HepG2 (cell line): ENCODE results near the gene MFAP2. TPM values are rescaled to one million over a fixed set of nuclear protein-coding genes. Genes with fewer than 3 reads are reported as not detected.

ENCODE experiments used
- ATAC-seq: fragments of 200-7000 bp; cut with Tn5 transposase; 3 replicates; pipeline ENCODE4 v1.9.1; 2020; ENCODE audit warnings: mild to moderate bottlenecking, moderate library complexity
- BruUV-seq: library from RNA; stranded (reverse); fragments of 400-500 nt; replicated peaks from 2 replicates; lab custom pipeline; 2021; lab: Mats Ljungman, UMichigan
- CTCF ChIA-PET: fragments of 300-600 bp; formaldehyde crosslinking; extraction: SDS; loops from one replicate; lab custom pipeline; 2021; ENCODE audit warnings: low total read pairs, inconsistent platforms, low intra/inter-chr PET ratio; lab: Yijun Ruan, JAX
- POLR2A ChIA-PET: fragments of 350-600 bp; sonication (Branson Sonifier 250); formaldehyde crosslinking; loops from one replicate; lab custom pipeline; 2020; ENCODE audit warnings: antibody characterized with exemption, inconsistent platforms; lab: Yijun Ruan, JAX
- DNase-seq: peaks from one replicate; pipeline ENCODE4 v3.0.0-alpha.2; 2015; ENCODE audit warnings: low spot score
- FAIRE-seq: peaks from 3 replicates; lab custom pipeline; 2011; peaks lifted over from hg19 to GRCh38; lab: Jason Lieb, UNC
- H2AFZ ChIP-seq: one replicate; pipeline ENCODE4 v1.6.1; 2011; ENCODE audit warnings: low read length, inconsistent platforms
- H3K27ac ChIP-seq: fragments of 300-600 bp; 3 replicates; pipeline ENCODE4 v1.8.0; 2011; ENCODE audit warnings: mixed run types, mild to moderate bottlenecking, mixed read lengths, low read length, inconsistent platforms; ENCODE audit not compliant: insufficient read depth; ENCODE audit errors: extremely low read length
- H3K27me3 ChIP-seq, 2 experiments: fragments of 200-600 bp in 1 of 2; 2 replicates in 1 of 2; 3 replicates in 1 of 2; pipeline versions ENCODE4 v1.6.0 to v1.8.0; 2011; ENCODE audit warnings: low read length in 2 of 2, mild to moderate bottlenecking in 2 of 2, moderate library complexity in 2 of 2, inconsistent platforms in 1 of 2; ENCODE audit not compliant: insufficient read depth in 2 of 2, control insufficient read depth in 1 of 2
- H3K36me3 ChIP-seq, 2 experiments: fragments of 200-600 bp in 1 of 2; replicated peaks in 1 of 2; 2 replicates in 1 of 2; 3 replicates in 1 of 2; pipeline versions ENCODE4 v1.5.1 to v1.8.0; 2011; ENCODE audit warnings: low read length in 2 of 2, inconsistent platforms in 1 of 2; ENCODE audit not compliant: insufficient read depth in 2 of 2, control insufficient read depth in 1 of 2
- H3K4me1 ChIP-seq: 2 replicates; pipeline ENCODE4 v1.5.1; 2012; ENCODE audit warnings: low read length, inconsistent platforms; ENCODE audit not compliant: insufficient read depth
- H3K4me2 ChIP-seq: 2 replicates; pipeline ENCODE4 v1.6.0; 2011; ENCODE audit warnings: low read depth, low read length, inconsistent platforms
- H3K4me3 ChIP-seq, 3 experiments: fragments of 200-600 bp in 1 of 3; sonication (generic), shearing (Covaris generic) in 1 of 3; replicated peaks in 1 of 3; 2 replicates each; pipeline ENCODE4 v1.5.1; 2011 to 2016; ENCODE audit warnings: low read length in 3 of 3, inconsistent platforms in 2 of 3, low read depth in 2 of 3, mild to moderate bottlenecking in 2 of 3, control low read depth in 1 of 3, mixed read lengths in 1 of 3; ENCODE audit not compliant: insufficient read depth in 1 of 3
- H3K79me2 ChIP-seq: one replicate; pipeline ENCODE4 v1.6.1; 2011; ENCODE audit warnings: low read length, inconsistent platforms; ENCODE audit not compliant: insufficient read depth
- H3K9ac ChIP-seq: 2 replicates; pipeline ENCODE4 v1.6.0; 2011; ENCODE audit warnings: mild to moderate bottlenecking, low read depth, low read length, inconsistent platforms; ENCODE audit not compliant: insufficient read depth
- H3K9me3 ChIP-seq: 2 replicates; pipeline ENCODE4 v1.5.1; 2012; ENCODE audit warnings: mild to moderate bottlenecking, low read length
- H4K20me1 ChIP-seq: 2 replicates; pipeline ENCODE4 v1.6.0; 2011; ENCODE audit warnings: inconsistent platforms, mild to moderate bottlenecking, low read length, moderate library complexity; ENCODE audit not compliant: insufficient read depth
- CERS6 ChIP-seq: sonication (generic); formaldehyde crosslinking; IDR thresholded peaks from 2 replicates; pipeline ENCODE4 v1.5.0; 2020; ENCODE audit warnings: missing genetic modification reagents
- DPF2 ChIP-seq: sonication (generic); formaldehyde crosslinking; IDR thresholded peaks from 2 replicates; pipeline ENCODE4 v1.4.0; 2020; ENCODE audit warnings: mild to moderate bottlenecking, low read depth, missing genetic modification reagents, borderline replicate concordance
- EP300 ChIP-seq, 3 experiments: sonication (generic) in 1 of 3; formaldehyde crosslinking in 1 of 3; IDR thresholded peaks; 2 replicates each; pipeline versions ENCODE4 v1.5.1 to v1.6.1; 2011 to 2020; ENCODE audit warnings: low read depth in 2 of 3, low read length in 2 of 3, borderline replicate concordance in 1 of 3, improper control_type of control experiment in 1 of 3, mild to moderate bottlenecking in 1 of 3, missing genetic modification reagents in 1 of 3, moderate library complexity in 1 of 3
- SMAD3 ChIP-seq: sonication (generic); formaldehyde crosslinking; IDR thresholded peaks from 2 replicates; pipeline ENCODE4 v1.4.0; 2020; ENCODE audit warnings: missing genetic modification reagents
- USF2 ChIP-seq, 2 experiments: sonication (generic) in 1 of 2; formaldehyde crosslinking in 1 of 2; IDR thresholded peaks; 2 replicates each; pipeline versions ENCODE4 v1.5.1 to v1.6.1; 2011 to 2020; ENCODE audit warnings: borderline replicate concordance in 1 of 2, low read depth in 1 of 2, low read length in 1 of 2, mild to moderate bottlenecking in 1 of 2, missing genetic modification reagents in 1 of 2, moderate library complexity in 1 of 2
- ZC3H4 ChIP-seq: sonication (generic); formaldehyde crosslinking; IDR thresholded peaks from 2 replicates; pipeline ENCODE4 v1.4.0; 2020; ENCODE audit warnings: missing genetic modification reagents, borderline replicate concordance
- ZEB1 ChIP-seq: IDR thresholded peaks from 2 replicates; pipeline ENCODE4 v1.6.1; 2012; ENCODE audit warnings: mild to moderate bottlenecking, low read depth, inconsistent platforms; ENCODE audit not compliant: insufficient replicate concordance
- ZNF318 ChIP-seq: sonication (generic); formaldehyde crosslinking; IDR thresholded peaks from 2 replicates; pipeline ENCODE4 v1.4.0; 2020; ENCODE audit warnings: mild to moderate bottlenecking, missing genetic modification reagents
- ZNF782 ChIP-seq: sonication (generic); formaldehyde crosslinking; IDR thresholded peaks from 2 replicates; pipeline ENCODE4 v1.4.0; 2020; ENCODE audit warnings: missing genetic modification reagents, mild to moderate bottlenecking, borderline replicate concordance
- WGBS: methylation state at CpG from one replicate; pipeline ENCODE4 v1.1.6; 2017; ENCODE audit warnings: low lambda C conversion rate; 5-methylcytosine and 5-hydroxymethylcytosine counted together
- in situ Hi-C: cut with HindIII; loops from 2 replicates; pipeline ENCODE4 v1.10.0; 2017; ENCODE audit warnings: low pct_unique_long_range_greater_than_20kb; ENCODE audit not compliant: extremely low pct_ligation_motif_present
- intact Hi-C: fragments of 100-400 bp; cut with micrococcal nuclease; formaldehyde crosslinking; loops from one replicate; pipeline ENCODE4 v1.10.0; 2022; ENCODE audit not compliant: unreplicated experiment
- polyA plus RNA-seq, 8 experiments: library from polyadenylated mRNA; depleted of rRNA in 3 of 8; stranded (reverse) in 7 of 8; unstranded in 1 of 8; fragments of >200 nt; fragmentation: Illumina TruSeq in 4 of 8; extraction: Trizol in 4 of 8; gene quantifications; 2 replicates each; pipeline versions ENCODE4 v1.2.1 to v1.2.3, GENCODE V29; 2011 to 2016; ENCODE audit warnings: low read depth in 4 of 8, missing spikeins in 1 of 8, mixed read lengths in 1 of 8; ENCODE audit not compliant: insufficient read depth in 1 of 8
- total RNA-seq, 5 experiments: library from RNA; depleted of rRNA; stranded (reverse); fragments of >200 nt; fragmentation: Illumina TruSeq; extraction: Trizol; gene quantifications; 2 replicates each; pipeline ENCODE4 v1.2.3, GENCODE V29; 2016; ENCODE audit warnings: low read depth in 1 of 5

Gene MFAP2
- total and polyA plus RNA-seq, 2 of the 13 experiments (the other 11 are each of a cell fraction or from before 2014, with no cell fraction given): 1.1 to 1.4 TPM

- TF ChIP-seq USF2 (IDR thresholded peaks at IDR 0.05; ENCODE audit: low read depth, low read length): no peak
- no peak for TF ChIP-seq USF2 (CRISPR knock-in tag; IDR thresholded peaks at IDR 0.05; ENCODE audit: borderline replicate concordance)
- no peak for TF ChIP-seq SMAD3 (CRISPR knock-in tag)
These were observed 47.5 kb upstream of the MFAP2 start (continued) for GRCh38 chr1:17027900-17028299.

- in situ Hi-C loops: no loop called here
- Histone ChIP-seq H3K36me3 (peaks cover 34 to 78% of the 10 kb centered on the region in 2 experiments; a peak in 4 of 5 replicates), H3K4me1 (no peaks in the 10 kb centered on the region), H3K27ac (no peak overlapping the region), H3K9me3 (no peaks in the 10 kb centered on the region), H3K9ac (no peak overlapping the region), H4K20me1 (no peaks in the 10 kb centered on the region), H2AFZ (no peak overlapping the region), H3K4me3 (no peak overlapping the region), H3K4me2 (no peak overlapping the region), H3K79me2 (no peaks in the 10 kb centered on the region), H3K27me3 (no peaks in the 10 kb centered on the region)
- FAIRE-seq (no peak), DNase-seq (no peak), ATAC-seq (no peak)
- ChIA-PET CTCF (no interaction called here), POLR2A (no interaction called here)
- intact Hi-C loops: no loop called here
- no TSS peak for BruUV-seq
- 97% methylated on average over 5 of the region's 5 CpGs for WGBS
- no peak for TF ChIP-seq ZC3H4
- no peak for TF ChIP-seq EP300 (IDR thresholded peaks at IDR 0.05; ENCODE audit: low read depth in 2 of 2, low read length in 2 of 2)
- no peak for TF ChIP-seq EP300 (CRISPR knock-in tag; IDR thresholded peaks at IDR 0.05; ENCODE audit: borderline replicate concordance)
- no peak for TF ChIP-seq DPF2 (CRISPR knock-in tag)
- TF ChIP-seq ZNF318 (CRISPR knock-in tag): no peak
- no peak for TF ChIP-seq ZEB1
- no peak for TF ChIP-seq ZNF782 (CRISPR knock-in tag)
- no peak for TF ChIP-seq CERS6
These were observed 47.0 kb upstream of the MFAP2 start for GRCh38 chr1:17027403-17027802.
